ENCODE results near the gene MACIR. TPM values are rescaled to one million over a fixed set of nuclear protein-coding genes. Genes with fewer than 3 reads are reported as not detected.
A peak's percentile ranks its signal among the peaks of the same experiment; 100 is the strongest.

Gene MACIR
- total and polyA plus RNA-seq, 2 of the 13 experiments (the other 11 are each of a cell fraction or from before 2014, with no cell fraction given) = 2.4 to 4.4 TPM

DNA sequence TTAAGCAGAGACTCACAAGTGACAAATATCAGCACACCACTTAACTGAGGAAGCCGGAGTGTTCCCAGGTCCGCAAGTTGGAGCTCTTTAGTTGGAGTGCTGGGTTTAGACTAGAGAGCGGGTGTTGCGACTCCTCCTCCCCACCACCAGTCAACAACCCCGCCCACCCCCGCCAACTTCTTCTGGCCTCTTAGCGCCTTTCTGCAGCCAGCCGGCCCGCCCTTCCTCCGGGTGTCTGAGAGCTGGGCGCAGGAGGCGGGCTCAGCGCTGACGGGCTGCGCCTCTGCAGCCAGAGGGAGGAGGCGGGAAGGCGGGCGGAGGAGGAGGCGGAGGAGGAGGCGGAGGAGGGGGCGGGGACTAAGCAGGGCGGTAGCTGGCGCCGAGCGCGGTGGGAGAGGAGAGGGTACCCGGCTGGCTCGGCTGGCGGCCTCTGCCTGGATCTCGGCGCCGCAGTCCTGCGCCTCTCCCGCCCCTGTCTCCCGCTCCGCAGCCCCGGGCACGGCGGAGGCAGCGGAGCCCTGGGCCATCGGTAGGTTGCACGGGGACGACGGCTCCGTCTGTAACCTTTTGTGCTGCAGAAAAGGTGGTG is at the start of gene MACIR (continued):
- TF ChIP-seq HNF4G (IDR thresholded peaks at IDR 0.05; ENCODE audit: borderline replicate concordance, low read depth, low read length) = no peak
- 0 out of 2 replicates have a peak, but pooled peaks have one; percentile 22 for TF ChIP-seq HNF4G (CRISPR knock-in tag; IDR thresholded peaks at IDR 0.05; ENCODE audit: borderline replicate concordance, low read depth)
- no peak for TF ChIP-seq ZFP1 (CRISPR knock-in tag; IDR thresholded peaks at IDR 0.05)
- TF ChIP-seq, protein P1, sequence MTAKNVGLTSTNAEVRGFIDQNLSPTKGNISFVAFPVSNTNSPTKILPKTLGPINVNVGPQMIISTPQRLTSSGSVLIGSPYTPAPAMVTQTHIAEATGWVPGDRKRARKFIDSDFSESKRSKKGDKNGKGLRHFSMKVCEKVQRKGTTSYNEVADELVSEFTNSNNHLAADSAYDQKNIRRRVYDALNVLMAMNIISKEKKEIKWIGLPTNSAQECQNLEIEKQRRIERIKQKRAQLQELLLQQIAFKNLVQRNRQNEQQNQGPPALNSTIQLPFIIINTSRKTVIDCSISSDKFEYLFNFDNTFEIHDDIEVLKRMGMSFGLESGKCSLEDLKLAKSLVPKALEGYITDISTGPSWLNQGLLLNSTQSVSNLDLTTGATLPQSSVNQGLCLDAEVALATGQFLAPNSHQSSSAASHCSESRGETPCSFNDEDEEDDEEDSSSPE (CRISPR knock-in tag; IDR thresholded peaks at IDR 0.05) = peak; percentile 61; the same call in 1 of the 2 replicates
- no peak; the same call in 1 of the 2 replicates for TF ChIP-seq MAZ (IDR thresholded peaks at IDR 0.05; ENCODE audit: borderline replicate concordance, low read depth, low read length)
- TF ChIP-seq MAZ (CRISPR knock-in tag; IDR thresholded peaks at IDR 0.05; ENCODE audit: low read depth) = peak; percentile 69; the same call in 1 of the 2 replicates
- TF ChIP-seq, protein P2, sequence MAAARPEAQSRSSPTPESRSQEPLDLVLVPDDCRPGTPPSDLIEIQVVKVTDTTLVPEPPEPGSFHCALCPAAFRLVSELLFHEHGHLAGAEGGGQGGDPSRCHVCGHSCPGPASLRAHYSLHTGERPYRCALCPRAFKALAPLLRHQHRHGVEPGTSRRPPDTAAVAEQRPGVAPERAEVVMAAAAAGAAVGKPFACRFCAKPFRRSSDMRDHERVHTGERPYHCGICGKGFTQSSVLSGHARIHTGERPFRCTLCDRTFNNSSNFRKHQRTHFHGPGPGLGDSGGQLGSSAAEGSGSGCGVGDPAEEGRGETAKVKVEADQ (CRISPR knock-in tag; IDR thresholded peaks at IDR 0.05; ENCODE audit: borderline replicate concordance) = 0 out of 2 replicates have a peak, but pooled peaks have one; percentile 41
- peak; percentile 37; the same call in 1 of the 2 replicates for TF ChIP-seq HES4 (CRISPR knock-in tag; IDR thresholded peaks at IDR 0.05; ENCODE audit: borderline replicate concordance)
- TF ChIP-seq, protein P3, sequence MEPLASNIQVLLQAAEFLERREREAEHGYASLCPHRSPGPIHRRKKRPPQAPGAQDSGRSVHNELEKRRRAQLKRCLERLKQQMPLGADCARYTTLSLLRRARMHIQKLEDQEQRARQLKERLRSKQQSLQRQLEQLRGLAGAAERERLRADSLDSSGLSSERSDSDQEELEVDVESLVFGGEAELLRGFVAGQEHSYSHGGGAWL (CRISPR knock-in tag; IDR thresholded peaks at IDR 0.05) = 0 out of 2 replicates have a peak, but pooled peaks have one; percentile 10
- TF ChIP-seq ZNF234 (CRISPR knock-in tag; conservative IDR thresholded peaks at IDR 0.05) = no peak
- peak; percentile 72; the same call in 1 of the 2 replicates for TF ChIP-seq SMAD1 (CRISPR knock-in tag; IDR thresholded peaks at IDR 0.05; ENCODE audit: borderline replicate concordance, low read depth)
- TF ChIP-seq ZNF224 (CRISPR knock-in tag; IDR thresholded peaks at IDR 0.05) = no peak
- TF ChIP-seq ZNF619 (CRISPR knock-in tag; IDR thresholded peaks at IDR 0.05) = peak; percentile 38; the same call in 1 of the 2 replicates
- TF ChIP-seq SRSF1 (optimal IDR thresholded peaks at IDR 0.05; ENCODE audit: low read depth, low read length) = peak; percentile 9
- TF ChIP-seq RBFOX2 (IDR thresholded peaks at IDR 0.05; ENCODE audit: low read depth, low read length) = peak; percentile 58
- 0 out of 2 replicates have a peak, but pooled peaks have one; percentile 3 for TF ChIP-seq ZSCAN20 (CRISPR knock-in tag; IDR thresholded peaks at IDR 0.05; ENCODE audit: borderline replicate concordance)
- TF ChIP-seq POLR2G (IDR thresholded peaks at IDR 0.05; ENCODE audit: low read depth, low read length) = peak; percentile 70
- peak; percentile 98 for TF ChIP-seq ZSCAN22 (CRISPR knock-in tag; IDR thresholded peaks at IDR 0.05)
- TF ChIP-seq POLR2A (IDR thresholded peaks at IDR 0.05; ENCODE audit: insufficient read depth in 1 of 2, low read depth in 2 of 2, low read length in 2 of 2) = peak; percentile 33 to 74; a peak in 3 of 4 replicates
- TF ChIP-seq, protein P4, sequence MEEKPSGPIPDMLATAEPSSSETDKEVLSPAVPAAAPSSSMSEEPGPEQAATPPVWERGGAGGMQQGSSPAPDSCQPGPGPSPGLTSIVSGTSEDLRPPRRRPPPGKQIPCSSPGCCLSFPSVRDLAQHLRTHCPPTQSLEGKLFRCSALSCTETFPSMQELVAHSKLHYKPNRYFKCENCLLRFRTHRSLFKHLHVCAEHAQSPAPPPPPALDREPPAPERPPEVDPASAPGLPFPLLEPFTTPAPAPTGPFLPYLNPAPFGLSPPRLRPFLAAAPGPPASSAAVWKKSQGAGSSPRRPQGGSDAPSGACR (CRISPR knock-in tag; IDR thresholded peaks at IDR 0.05) = 0 out of 2 replicates have a peak, but pooled peaks have one; percentile 9
- no peak for TF ChIP-seq ZNF7 (CRISPR knock-in tag; IDR thresholded peaks at IDR 0.05)
- TF ChIP-seq SKI (IDR thresholded peaks at IDR 0.05; ENCODE audit: partially characterized antibody) = peak; percentile 13
- TF ChIP-seq, protein P5, sequence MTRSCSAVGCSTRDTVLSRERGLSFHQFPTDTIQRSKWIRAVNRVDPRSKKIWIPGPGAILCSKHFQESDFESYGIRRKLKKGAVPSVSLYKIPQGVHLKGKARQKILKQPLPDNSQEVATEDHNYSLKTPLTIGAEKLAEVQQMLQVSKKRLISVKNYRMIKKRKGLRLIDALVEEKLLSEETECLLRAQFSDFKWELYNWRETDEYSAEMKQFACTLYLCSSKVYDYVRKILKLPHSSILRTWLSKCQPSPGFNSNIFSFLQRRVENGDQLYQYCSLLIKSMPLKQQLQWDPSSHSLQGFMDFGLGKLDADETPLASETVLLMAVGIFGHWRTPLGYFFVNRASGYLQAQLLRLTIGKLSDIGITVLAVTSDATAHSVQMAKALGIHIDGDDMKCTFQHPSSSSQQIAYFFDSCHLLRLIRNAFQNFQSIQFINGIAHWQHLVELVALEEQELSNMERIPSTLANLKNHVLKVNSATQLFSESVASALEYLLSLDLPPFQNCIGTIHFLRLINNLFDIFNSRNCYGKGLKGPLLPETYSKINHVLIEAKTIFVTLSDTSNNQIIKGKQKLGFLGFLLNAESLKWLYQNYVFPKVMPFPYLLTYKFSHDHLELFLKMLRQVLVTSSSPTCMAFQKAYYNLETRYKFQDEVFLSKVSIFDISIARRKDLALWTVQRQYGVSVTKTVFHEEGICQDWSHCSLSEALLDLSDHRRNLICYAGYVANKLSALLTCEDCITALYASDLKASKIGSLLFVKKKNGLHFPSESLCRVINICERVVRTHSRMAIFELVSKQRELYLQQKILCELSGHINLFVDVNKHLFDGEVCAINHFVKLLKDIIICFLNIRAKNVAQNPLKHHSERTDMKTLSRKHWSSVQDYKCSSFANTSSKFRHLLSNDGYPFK (CRISPR knock-in tag; IDR thresholded peaks at IDR 0.05; ENCODE audit: borderline replicate concordance) = peak; percentile 18; the same call in 1 of the 2 replicates
- TF ChIP-seq ZMYM4 (CRISPR knock-in tag; IDR thresholded peaks at IDR 0.05) = peak; percentile 47; the same call in 1 of the 2 replicates

Data from HepG2 (cell line).